ENCODE measurements around the gene FBXO2.
A peak's percentile ranks its signal among the peaks of the same experiment; 100 is the strongest.

The FBXO2 gene

GRCh38 chr1:11681071-11681771, 27.0 kb upstream of the FBXO2 start, which contains the start of gene MAD2L2:
Gene MAD2L2 (minus strand): TSS chr1:11681148. CDS start chr1:11680601, 547 bp downstream.
- DNase-seq, result peak; percentile 79

DNA sequence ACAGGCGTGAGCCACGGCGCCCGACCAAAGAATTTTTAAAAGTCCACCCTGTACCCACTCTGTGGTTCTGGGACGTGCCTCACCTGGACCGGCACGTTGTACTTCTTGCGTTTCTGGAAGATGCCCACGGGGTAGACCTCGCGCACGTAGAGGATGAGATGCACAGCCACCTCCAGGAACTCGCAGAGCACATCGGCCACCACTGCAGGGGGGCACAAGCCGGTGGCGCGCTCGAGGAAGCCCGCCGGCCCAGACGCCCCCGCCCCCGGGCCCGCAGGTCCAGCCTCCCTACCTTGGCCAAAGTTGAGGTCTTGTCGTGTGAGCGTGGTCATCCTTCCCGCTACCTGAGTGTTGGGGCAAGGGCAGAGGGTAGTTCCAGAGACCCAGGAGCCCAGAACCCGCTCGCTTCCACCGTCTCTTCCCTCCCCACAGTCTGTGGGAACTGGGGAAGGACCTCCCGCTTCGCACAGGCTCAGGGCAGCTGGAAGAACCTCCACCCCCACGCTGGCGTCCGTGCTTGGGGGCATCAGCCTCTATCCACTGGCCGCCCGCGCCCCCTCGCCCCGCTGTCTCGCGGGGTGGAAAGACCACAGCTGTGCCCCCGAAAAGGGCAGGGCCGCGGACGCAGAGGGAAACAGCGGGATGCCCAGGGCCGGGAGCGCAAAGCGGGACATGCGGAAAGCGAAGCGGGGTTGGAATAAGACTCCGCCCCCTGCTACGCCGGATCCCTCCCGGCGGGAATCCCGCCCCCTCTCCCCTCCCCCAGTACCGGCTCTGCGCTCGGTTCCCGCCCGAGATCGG, 26.2 kb upstream of the FBXO2 start:
- DNase-seq, result no peak

DNA sequence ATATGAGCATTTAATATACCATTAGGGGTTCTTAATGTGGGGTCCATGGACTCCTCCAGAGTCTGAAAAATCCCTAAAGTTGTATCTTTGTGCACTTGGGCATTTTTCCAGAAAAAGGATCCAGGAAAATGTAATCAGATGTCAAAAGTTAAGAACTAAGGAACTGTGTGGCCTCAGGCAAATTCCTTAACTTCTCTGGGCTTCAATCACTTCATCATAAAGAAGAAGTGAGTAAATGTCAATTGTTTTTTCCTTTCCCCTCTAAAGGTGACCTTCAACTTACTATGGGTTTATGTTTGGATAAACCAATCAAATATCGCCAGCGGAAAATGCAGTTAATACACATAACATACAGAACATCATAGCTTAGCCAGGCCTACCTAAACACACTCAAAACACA, 24.2 kb upstream of the FBXO2 start:
- no peak for DNase-seq

DNA sequence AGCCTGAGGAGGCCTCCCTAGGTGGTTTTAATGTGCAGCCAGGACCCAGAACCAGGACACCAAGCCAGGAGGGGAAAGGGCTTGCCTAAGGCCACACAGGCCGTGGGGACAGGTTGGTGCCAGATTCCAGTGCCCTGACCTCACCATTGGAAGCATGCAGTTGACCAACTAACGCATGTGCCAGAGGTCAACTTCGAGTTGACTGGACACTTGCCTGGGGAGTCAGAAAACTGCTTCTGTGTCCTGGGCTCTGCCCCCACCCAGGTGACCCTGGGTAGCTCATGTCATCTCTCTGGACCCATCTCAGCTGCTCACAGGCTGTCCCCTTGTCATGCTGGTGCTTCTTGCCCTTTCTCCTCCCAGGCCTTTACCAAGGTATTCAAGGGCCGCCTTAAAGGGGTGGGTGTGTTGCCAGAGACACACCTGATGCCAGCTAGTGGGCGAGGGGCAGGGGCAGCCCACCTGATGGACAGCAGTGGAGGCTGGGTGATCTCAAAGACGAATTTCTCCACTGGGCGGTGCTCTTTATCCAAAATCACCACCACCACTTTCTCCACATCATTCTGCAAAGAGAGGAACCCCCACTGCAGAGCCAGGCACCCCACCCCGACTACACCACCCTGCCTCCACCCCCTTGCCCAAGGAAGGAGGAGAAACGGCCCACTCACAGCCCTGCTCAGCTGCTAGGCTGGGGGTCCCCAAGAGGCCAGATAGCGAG, 22.3 kb upstream of the FBXO2 start:
- DNase-seq, result no peak

- no peak for DNase-seq
Measured at GRCh38 chr1:11675325-11675724, 21.1 kb upstream of the FBXO2 start.

DNA sequence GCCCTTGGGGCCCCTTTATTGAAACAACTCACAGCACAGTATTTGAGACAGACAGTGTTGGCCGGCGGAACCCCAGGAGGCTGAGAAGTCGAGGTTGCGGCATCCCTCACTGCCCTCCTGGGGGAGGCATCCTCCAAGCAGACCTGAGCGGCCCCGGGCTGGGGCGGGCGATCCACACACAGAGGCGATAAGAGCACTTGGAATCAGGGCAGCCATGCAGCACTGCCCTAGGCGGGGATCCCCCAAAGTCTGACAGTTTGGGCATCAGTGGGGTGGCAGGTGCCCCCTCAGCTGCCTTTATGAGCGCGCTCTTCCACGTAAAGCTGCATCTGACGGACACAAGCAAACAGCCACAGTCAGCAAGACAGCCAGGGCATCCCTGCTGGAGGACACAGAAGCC, 20.3 kb upstream of the FBXO2 start:
- no peak for DNase-seq

DNA sequence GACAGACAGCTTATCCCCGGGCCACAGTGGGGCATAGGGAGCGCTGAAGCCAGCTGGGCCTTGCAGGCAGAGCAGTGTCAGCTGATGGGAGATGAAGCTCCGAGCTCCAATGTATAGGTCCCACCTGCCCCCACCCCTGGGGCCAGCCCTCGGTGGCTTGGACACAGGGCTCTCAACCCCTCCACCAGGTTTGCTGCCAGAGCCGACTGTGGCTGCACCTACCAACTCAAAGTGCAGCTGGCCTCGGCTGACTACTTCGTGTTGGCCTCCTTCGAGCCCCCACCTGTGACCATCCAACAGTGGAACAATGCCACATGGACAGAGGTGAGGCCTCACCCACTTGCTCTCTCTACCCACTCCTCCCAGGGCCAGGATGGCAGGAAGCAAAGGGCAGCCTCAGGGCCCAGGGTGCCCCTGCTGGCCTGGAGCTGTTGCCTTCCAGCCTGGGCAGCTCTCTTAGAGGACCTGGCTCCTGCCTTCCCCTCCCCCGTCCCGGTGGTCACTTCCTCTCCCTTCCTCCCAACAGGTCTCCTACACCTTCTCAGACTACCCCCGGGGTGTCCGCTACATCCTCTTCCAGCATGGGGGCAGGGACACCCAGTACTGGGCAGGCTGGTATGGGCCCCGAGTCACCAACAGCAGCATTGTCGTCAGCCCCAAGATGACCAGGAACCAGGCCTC, 19.0 kb upstream of the FBXO2 start:
- DNase-seq, result no peak

DNA sequence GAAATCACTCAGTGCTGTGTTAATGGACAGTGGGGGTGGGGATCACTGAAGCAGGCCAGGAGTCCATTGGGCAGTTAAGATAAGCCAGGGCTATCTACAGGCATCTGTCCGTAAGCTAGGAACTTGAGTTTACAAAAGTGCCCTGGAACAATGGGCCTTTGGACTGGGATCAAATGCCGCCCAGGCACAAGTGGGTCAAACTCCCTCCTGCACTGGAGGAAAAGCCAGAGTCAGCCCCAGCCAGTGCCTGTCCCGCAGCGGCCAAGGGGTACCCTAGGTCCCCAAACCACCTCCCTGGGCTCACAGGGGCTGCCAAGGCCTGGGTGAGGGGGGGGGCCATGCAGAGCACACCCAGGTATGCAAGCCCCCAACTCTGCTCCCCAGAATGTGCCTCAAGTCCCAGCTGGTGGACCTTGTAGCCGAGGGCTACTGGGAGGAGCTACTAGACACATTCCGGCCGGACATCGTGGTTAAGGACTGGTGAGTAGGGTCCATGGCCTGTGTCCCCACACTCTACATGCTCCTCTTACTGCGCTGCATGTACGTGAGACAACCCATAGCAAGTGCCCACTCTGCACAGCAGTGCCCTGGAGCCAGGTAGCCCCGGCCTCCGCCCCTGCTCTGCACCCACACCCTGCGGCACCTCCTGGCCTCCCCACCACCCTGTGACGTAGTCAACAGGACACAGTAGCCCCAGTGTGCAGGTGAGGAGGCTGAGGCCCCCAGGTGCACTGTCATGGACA, 17.5 kb upstream of the FBXO2 start:
- no peak for DNase-seq

- no peak for DNase-seq
Measured at GRCh38 chr1:11671205-11671543, 16.9 kb upstream of the FBXO2 start.

- no peak for DNase-seq
Measured at GRCh38 chr1:11670747-11671146, 16.5 kb upstream of the FBXO2 start.

- DNase-seq, result no peak
Measured at GRCh38 chr1:11668516-11668915, 14.3 kb upstream of the FBXO2 start.

DNA sequence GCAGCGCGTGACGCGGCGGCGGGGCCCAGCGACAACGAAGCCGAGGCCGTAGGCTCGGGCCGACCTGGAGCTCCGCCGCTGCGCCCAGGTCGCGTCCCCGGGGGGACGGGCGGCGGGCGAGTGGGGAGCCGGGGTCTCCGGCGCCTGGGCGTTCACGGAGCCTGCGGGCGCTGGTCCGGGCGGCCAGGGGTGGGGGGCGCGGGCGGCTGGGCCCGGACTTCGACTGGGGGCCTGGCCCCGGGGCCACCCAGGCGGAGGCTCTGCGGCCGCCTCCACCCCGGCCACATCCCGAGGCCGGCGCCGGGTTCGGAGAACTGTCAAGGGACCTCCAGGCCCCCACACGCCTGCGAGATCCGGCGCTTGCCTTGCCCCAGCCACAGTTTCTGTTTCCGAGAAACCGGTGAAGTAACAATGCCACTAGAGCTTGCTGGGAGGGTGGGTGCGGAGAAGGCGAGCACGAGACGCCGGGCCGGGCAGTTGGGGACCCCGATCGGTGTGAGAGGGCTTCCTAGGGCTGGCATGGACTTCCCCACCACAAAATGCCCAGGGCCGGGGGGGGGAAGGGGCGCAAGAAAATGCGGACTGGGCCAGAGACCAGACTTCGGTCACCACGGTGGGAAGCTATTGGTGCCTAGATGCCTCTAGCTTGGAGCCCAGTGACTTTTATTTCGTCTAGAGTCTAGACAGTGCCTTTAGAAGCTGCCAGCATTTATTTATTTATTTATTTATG, 10.3 kb upstream of the FBXO2 start:
- peak; percentile 50 for DNase-seq

DNA sequence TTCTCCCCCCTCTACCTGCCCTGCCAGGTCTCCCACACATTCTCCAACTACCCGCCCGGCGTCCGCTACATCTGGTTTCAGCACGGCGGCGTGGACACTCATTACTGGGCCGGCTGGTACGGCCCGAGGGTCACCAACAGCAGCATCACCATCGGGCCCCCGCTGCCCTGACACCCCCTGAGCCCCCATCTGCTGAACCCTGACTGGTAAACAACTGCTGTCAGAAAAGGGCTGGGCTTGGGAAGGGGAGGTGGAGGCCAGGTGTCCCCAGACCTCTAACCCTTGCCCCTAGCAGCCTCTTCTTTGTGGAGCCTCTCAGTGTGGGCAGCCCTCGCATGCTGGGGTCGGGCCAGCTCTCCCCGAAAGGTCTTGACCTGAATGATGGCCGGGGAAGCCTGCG, 6.9 kb upstream of the FBXO2 start:
- DNase-seq, result no peak

DNA sequence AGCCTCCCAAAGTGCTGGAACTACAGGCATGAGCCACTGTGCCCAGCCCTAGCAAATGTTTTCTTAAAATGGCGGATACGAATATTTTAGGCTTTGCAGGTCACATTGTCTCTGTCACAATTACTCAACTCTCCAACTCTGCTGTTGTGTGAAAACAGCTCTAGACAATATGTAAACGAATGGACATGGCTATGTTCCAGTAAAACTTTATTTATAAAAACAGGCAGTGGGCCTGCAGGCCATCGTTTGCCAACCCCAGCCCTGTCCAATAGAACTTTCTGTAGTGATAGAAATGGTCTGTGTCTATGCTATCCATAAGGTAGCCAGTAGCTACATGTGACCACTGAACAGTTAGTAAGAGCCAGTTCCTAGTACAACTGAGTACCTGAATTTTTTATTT, 5.5 kb upstream of the FBXO2 start:
- DNase-seq, result no peak

DNA sequence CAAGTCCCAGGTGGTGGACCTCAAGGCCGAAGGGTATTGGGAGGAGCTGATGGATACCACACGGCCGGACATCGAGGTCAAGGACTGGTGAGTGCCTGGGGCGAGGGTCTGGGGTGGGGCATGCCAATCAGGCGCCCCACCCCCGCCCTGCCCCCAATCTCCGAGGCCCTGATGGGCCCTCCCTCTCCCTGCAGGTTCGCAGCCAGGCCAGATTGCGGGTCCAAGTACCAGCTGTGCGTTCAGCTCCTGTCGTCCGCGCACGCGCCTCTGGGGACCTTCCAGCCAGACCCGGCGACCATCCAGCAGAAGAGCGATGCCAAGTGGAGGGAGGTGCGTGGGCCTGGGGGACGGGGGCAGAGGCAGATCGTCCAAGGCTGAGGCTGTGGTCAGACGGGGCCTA, 4.3 kb upstream of the FBXO2 start:
- DNase-seq, result no peak

DNA sequence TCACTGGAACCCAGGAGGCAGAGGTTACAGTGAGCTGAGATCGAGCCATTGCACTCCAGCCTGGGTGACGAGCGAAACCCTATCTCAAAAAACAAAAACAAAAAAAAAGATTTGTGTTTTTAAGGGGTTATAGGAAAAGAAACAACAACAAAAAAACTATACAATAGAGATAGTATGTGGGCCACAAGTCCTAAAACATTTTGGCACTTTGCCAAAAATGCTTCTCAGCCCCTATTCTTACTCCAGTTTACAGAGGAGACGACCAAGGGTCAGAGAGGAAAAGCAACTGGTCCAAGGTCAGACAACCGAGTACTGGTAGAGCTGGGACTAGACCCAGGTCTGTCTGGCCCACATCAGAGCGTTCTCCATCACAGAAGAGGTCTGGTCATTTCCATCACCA, 3.4 kb upstream of the FBXO2 start:
- no peak for DNase-seq

DNA sequence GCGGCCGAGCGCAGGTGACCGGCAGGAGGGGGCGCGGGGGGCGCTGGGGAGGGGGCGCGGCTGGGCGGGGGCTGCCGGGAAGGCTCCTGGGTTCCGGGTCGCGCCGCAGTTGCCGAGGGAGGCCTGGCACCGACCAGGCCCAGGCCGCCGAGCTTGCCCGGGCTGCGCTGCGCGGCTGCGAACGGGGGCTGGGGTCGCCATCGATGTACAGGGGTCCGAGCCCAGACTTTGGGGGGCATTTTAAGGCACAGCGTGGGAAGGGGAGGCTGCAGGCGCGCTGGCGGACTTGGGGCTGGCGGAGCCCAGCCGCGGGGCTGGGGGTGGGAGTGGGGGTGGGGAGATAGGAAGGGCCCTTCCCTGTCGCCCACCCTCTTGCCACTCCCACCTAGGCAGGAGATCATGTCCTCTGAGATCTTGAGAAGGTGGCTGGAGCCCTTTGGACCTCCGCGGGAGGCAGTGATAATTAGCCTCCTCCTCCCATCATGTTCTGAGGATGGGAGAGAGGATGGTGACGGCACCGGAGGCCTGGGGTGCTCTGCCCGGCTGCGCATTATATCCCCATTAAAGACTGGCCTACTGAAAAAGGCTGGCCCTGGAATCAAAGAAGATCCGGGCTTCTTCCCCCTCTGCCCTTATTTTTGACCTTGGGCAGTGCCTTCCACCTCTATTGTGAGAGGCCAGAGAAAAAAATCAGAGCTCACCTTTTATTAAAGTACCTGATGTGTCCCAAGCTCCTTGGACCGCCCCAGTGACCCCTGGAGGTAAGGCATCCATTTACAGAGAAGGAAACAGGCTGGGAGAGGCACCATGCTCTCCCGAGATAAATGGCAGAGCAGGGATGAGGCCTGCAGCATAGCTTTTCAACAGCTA, 945 bp upstream of the FBXO2 start:
- no peak for DNase-seq

- DNase-seq, result no peak
Measured at GRCh38 chr1:11653861-11654136, 430 bp downstream of the FBXO2 start.

DNA sequence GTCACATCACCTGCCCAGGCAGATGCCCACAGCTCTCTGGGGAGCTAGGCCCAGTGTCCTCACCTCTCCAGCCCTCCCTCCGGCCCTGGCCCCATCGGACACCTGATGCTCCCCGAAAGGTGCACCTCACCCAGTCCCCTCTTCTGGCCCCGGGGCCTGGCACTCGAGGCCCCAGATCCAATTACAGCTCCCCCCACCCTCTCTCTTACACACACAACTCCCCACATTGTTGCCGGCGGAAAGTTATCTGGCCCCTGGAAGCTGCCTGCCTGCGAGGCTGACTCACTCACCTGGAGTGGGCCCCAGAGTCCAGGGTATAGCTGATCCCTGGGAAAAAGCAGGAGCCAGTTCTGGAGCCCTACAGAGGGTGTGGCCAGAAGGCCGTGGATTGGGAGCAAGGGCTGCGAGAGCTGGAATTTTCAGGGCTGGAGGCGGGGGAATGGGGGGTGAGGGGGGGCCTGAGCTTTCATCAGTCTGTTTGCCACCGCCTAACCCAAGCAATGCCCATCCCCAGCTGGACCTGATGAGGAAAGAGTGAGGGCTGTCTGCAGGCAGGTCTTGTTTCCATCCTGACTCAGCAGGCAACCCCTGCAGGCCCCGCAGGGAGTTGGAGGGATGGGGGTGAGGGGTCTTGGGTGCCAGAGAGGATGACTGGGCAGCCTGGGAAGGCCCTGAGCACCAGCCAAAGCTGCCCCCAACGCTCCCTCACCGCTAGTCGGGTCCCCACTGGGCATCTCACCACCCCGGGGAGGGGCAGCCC, 948 bp downstream of the FBXO2 start:
- no peak for DNase-seq

- no peak for DNase-seq
Measured at GRCh38 chr1:11652203-11652780, 1.9 kb downstream of the FBXO2 start.

All from CD4-positive, alpha-beta T cell treated with Interleukin-4 for 4 hours (primary cell).